Transverse colon (tissue), 4 donors: ENCODE results near the gene NAALADL2.

Experiments
- POLR2AphosphoS5 ChIP-seq, 3 donors: sonication (generic); formaldehyde crosslinking; IDR thresholded peaks; one replicate each; pipeline ENCODE4 v1.6.1; 2016; ENCODE audit warnings: antibody characterized with exemption in 3 of 3
- TF ChIP-seq, protein P1 (sequence below), 5 experiments: fragments of 200-600 bp in 3 of 5; fragments of 450-650 bp in 2 of 5; sonication (generic) in 3 of 5; IDR thresholded peaks; 1 replicate in 2 of 5; 2 replicates in 3 of 5; pipeline ENCODE4 v1.5.1; 2016 to 2017; ENCODE audit warnings: antibody characterized with exemption in 5 of 5, inconsistent platforms in 3 of 5, mild to moderate bottlenecking in 2 of 5, moderate library complexity in 1 of 5

DNA sequence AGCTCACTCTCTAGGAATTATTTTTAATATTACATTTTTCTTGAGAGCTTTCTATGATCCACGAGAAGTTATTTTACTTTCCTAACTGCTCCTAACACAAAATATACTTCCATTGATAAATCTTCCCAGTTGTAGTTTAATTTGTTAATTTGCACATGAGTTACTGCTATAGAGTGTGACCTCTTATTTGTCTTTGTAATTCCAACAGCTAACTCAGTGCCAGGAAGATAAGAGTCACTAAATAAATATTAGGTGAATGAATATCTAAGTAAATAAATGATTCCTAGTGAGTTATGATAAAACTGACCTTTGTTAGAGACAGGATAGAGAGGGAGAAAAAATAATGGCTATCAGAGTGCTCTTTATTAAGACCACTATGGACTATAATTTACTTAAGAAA is 319.9 kb downstream of the NAALADL2 start:
- TF ChIP-seq, protein P1, sequence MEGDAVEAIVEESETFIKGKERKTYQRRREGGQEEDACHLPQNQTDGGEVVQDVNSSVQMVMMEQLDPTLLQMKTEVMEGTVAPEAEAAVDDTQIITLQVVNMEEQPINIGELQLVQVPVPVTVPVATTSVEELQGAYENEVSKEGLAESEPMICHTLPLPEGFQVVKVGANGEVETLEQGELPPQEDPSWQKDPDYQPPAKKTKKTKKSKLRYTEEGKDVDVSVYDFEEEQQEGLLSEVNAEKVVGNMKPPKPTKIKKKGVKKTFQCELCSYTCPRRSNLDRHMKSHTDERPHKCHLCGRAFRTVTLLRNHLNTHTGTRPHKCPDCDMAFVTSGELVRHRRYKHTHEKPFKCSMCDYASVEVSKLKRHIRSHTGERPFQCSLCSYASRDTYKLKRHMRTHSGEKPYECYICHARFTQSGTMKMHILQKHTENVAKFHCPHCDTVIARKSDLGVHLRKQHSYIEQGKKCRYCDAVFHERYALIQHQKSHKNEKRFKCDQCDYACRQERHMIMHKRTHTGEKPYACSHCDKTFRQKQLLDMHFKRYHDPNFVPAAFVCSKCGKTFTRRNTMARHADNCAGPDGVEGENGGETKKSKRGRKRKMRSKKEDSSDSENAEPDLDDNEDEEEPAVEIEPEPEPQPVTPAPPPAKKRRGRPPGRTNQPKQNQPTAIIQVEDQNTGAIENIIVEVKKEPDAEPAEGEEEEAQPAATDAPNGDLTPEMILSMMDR (IDR thresholded peaks at IDR 0.05) = no peak
- TF ChIP-seq POLR2AphosphoS5 (IDR thresholded peaks at IDR 0.05) = no peak
